ENCODE measurements around the gene TLCD2. TPM values are rescaled to one million over a fixed set of nuclear protein-coding genes. Genes with fewer than 3 reads are reported as not detected.

Gene TLCD2
- total and polyA plus RNA-seq, 7 donors, result 1.1 to 2.9 (median 1.6) TPM

- intact Hi-C loops (cut with DNase I), result loop anchor here (2.0 to 5.0 kb wide), 3 partner anchors 32 to 137 kb away; partner anchors contain the start of gene SERPINF1 (in 2 of the 2)
- Histone ChIP-seq H3K4me3 (peak overlapping the region; percentile 49), H3K4me1 (peaks cover 55% of the 10 kb centered on the region), H3K9me3 (no peaks in the 10 kb centered on the region), H3K27me3 (ENCODE audit: insufficient read depth in 3 of 3, low read length in 2 of 3) (no peaks in the 10 kb centered on the region), H3K27ac (peak overlapping the region; percentile 94), H3K36me3 (ENCODE audit: insufficient read depth in 1 of 2, low read depth in 1 of 2) (peaks cover 5 to 62% of the 10 kb centered on the region in 2 donors)
- no peak for DNase-seq
- peak; percentile 26 to 54 (median 38) for ATAC-seq
- 28 to 51% (median 34%) methylated on average over 9 to 15 of the region's 15 CpGs for WGBS, 3 donors
- no peak for TF ChIP-seq CTCF (IDR thresholded peaks at IDR 0.05)
Observed at GRCh38 chr17:1729966-1730325, 19.8 kb upstream of the TLCD2 start.

DNA sequence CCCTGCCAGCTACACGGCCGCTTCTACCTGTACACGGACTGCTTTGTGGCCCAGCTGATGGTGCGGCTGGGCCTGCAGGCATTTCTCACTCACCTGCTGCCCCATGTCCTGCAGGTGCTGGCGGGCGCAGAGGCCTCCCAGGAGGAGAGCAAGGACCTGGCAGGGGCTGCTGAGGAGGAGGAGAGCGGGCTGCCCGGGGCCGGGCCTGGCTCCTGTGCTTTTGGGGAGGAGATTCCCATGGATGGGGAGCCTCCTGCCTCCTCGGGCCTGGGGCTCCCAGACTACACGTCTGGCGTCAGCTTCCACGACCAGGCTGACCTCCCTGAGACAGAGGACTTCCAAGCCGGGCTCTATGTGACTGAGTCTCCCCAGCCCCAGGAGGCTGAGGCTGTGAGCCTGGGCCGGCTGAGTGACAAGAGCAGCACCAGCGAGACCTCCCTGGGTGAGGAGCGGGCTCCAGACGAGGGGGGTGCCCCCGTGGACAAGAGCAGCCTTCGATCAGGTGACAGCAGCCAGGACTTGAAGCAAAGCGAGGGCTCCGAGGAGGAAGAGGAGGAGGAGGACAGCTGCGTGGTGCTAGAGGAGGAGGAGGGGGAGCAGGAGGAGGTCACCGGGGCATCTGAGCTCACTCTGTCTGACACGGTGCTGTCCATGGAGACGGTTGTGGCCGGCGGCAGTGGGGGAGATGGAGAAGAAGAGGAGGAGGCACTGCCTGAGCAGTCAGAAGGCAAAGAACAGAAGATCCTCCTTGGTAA lies 17.9 kb upstream of the TLCD2 start:
- H3K9me3 ChIP-seq, result no peaks in the 10 kb centered on the region
- no peak overlapping the region for H3K4me3 ChIP-seq
- no peak for ATAC-seq
- peaks cover 62% of the 10 kb centered on the region for H3K4me1 ChIP-seq
- DNase-seq, result peak in 1 of 2 donors; percentile 45
- H3K36me3 ChIP-seq (ENCODE audit: insufficient read depth in 1 of 2, low read depth in 1 of 2), result peaks cover 0 to 43% of the 10 kb centered on the region in 2 donors
- peak overlapping the region; percentile 94 for H3K27ac ChIP-seq
- no peaks in the 10 kb centered on the region for H3K27me3 ChIP-seq (ENCODE audit: insufficient read depth in 3 of 3, low read length in 2 of 3)
- TF ChIP-seq CTCF (IDR thresholded peaks at IDR 0.05), result no peak
- intact Hi-C loops (cut with DNase I), result loop anchor here (5.0 kb wide), 2 partner anchors 34 to 139 kb away; partner anchors contain the start of gene SERPINF1 (in 1 of the 2)
- 81 to 87% (median 82%) methylated on average over 28 of the region's 28 CpGs for WGBS, 3 donors

DNA sequence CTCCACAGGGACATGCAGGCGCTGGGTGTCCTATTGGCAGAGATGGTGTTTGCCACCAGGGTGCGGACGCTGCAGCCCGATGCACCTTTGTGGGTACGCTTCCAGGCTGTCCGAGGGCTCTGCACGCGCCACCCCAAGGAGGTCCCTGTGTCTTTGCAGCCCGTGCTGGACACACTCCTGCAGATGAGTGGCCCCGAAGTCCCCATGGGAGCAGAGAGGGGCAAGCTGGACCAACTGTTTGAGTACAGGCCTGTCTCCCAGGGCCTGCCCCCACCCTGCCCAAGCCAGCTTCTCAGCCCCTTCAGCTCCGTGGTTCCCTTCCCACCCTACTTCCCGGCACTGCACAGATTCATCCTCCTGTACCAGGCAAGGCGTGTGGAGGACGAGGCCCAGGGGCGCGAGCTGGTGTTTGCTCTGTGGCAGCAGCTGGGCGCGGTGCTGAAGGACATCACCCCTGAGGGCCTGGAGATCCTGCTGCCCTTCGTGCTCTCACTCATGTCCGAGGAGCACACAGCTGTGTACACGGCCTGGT lies 17.1 kb upstream of the TLCD2 start:
- DNase-seq, result peak in 1 of 2 donors; percentile 54
- no peak for ATAC-seq
- no peaks in the 10 kb centered on the region for H3K27me3 ChIP-seq (ENCODE audit: insufficient read depth in 3 of 3, low read length in 2 of 3)
- peaks cover 56% of the 10 kb centered on the region for H3K4me1 ChIP-seq
- H3K4me3 ChIP-seq, result peak overlapping the region; percentile 2
- H3K36me3 ChIP-seq (ENCODE audit: insufficient read depth in 1 of 2, low read depth in 1 of 2), result peaks cover 0 to 36% of the 10 kb centered on the region in 2 donors
- peak overlapping the region; percentile 94 for H3K27ac ChIP-seq
- no peaks in the 10 kb centered on the region for H3K9me3 ChIP-seq
- no peak for TF ChIP-seq CTCF (IDR thresholded peaks at IDR 0.05)
- WGBS, 3 donors, result 90% methylated on average over 21 of the region's 21 CpGs
- intact Hi-C loops (cut with DNase I), result loop anchor here (5.0 kb wide), 2 partner anchors 35 to 140 kb away; partner anchors contain the start of gene SERPINF1 (in 1 of the 2)

- H3K4me1 ChIP-seq, result peaks cover 55% of the 10 kb centered on the region
- H3K4me3 ChIP-seq, result peak overlapping the region; percentile 2
- peak overlapping the region; percentile 55 for H3K27ac ChIP-seq
- peak in 1 of 2 donors; percentile 54 for DNase-seq
- intact Hi-C loops (cut with DNase I), result loop anchor here (5.0 kb wide), 2 partner anchors 36 to 141 kb away; partner anchors contain the start of gene SERPINF1 (in 1 of the 2)
- ATAC-seq, result no peak
- 61 to 71% (median 62%) methylated on average over 18 of the region's 18 CpGs for WGBS, 3 donors
- no peak for TF ChIP-seq CTCF (IDR thresholded peaks at IDR 0.05)
- peaks cover 0 to 30% of the 10 kb centered on the region in 2 donors for H3K36me3 ChIP-seq (ENCODE audit: insufficient read depth in 1 of 2, low read depth in 1 of 2)
- H3K27me3 ChIP-seq (ENCODE audit: insufficient read depth in 3 of 3, low read length in 2 of 3), result no peaks in the 10 kb centered on the region
- no peaks in the 10 kb centered on the region for H3K9me3 ChIP-seq
Observed at GRCh38 chr17:1726626-1727257, 16.6 kb upstream of the TLCD2 start.

Measured in psoas muscle (tissue), 8 donors.